ENCODE results near the gene ZMYM5.
A peak's percentile ranks its signal among the peaks of the same experiment; 100 is the strongest.
"Not testable (repeated sequence)": the region's sequence is repeated elsewhere in the genome, so short reads cannot be mapped to it uniquely, and the experiment has no call there.

The ZMYM5 gene

GRCh38 chr13:19863323-19864023 is at the start of gene ZMYM5:
Gene ZMYM5 (minus strand): TSS chr13:19863649. CDS start chr13:19852180, 11,469 bp downstream.
- peak; percentile 80 for TF ChIP-seq POLR2A (IDR thresholded peaks at IDR 0.05; ENCODE audit: low read depth, low read length)
- DNase-seq (ENCODE audit: insufficient read length, low spot score), result peak; percentile 82
- peak; percentile 60 for FAIRE-seq

DNA sequence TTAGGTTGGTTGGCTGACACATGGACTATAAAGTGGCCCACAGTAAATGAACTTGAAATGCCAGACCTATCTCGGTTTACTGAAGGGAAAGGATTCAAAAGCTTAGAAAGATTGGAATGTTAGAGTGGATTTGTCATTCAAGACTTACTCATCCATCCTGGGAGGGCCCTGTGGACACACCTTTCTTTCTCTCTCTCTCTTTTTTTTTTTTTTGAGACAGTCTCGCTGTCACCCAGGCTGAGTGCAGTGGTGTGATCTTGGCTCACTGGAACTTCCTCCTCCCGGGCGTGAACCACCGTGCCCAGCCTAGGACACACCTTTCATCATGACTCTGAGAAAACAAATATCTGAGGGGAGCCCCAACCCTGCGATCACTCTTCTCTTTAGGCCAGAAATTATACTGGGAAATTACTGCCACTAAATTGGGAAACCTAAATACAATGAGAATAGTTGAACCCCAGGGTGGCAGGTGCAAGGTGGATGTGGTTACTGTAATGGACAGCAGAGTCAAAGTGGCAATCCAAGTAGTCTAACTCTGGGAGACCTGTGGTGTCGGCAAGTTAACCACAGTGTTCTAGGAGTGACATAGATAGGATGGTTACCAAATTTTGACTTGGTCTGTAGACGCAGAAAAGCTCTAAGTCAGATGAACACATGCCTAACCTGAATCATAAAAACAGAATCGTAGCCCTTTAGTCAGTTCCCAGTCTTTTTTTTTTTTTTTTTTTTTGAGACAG is 47.1 kb upstream of the ZMYM5 start:
- peak; percentile 33 for DNase-seq (ENCODE audit: insufficient read length, low spot score)
- FAIRE-seq, result no peak
- TF ChIP-seq POLR2A (IDR thresholded peaks at IDR 0.05; ENCODE audit: low read depth, low read length), result no peak

DNA sequence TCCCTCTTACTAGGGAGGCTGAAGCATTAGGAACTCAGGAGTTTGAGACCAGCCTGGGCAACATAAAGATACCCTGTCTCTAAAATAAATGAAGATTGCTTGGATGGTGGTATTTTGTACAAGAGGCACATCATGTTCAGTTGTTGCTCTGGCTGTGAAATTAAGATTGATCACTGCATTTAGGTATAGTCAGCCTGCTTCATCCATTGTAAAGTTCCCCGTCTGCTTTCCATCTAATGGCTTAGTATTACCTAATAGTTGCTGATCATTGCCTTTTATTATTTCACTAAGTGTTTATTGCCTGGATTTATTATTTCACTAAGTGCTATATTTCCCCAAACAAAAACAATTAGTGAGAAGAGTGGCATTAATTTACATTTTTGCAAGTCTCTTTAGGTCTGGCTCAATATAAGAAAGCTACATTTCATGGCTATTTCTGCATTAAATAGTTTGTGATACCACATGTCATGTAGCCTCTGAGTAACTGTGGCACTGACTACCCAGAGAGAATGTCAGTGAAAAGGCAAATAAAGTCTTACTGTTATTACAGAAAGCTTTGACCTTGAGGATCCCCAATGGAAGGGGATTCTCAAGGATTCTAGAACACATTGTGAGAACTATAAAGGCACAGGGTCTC is 45.0 kb upstream of the ZMYM5 start:
- no peak for FAIRE-seq
- TF ChIP-seq POLR2A (IDR thresholded peaks at IDR 0.05; ENCODE audit: low read depth, low read length), result no peak

DNA sequence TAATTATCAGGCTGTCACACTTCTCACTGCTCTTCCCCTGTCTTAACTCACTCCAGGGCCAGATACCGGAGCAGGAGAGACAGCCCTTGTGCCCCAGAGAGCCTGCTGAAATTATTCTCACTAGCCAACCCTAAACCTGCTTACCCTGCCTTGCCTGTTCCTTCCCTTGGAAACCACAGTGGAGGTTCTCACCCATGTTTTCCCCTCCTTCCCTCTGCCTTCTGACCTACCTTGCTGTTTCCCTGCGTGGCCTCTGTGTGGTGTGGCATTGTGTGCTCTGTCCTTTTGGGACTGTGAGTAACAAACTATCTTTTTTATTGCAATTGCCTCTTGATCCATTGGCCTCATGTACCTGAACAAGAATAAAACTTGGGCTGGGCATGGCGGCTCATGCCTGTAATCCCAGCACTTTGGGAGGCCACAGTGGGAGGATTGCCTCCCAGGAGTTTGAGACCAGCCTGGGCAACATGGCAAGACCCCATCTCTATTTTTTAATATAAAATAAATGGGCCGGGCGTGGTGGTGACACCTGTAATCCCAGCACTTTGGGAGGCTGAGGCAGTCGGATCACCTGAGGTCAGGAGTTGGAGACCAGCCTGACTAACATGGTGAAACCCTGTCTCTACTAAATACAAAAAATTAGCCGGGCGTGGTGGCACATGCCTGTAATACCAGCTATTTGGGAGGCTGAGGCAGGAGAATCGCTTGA is 42.2 kb upstream of the ZMYM5 start:
- not testable (repeated sequence) for FAIRE-seq; DNase-seq (ENCODE audit: insufficient read length, low spot score)

More for the DNA sequence above, 45.0 kb upstream of the ZMYM5 start:
- DNase-seq (ENCODE audit: insufficient read length, low spot score), result no peak

DNA sequence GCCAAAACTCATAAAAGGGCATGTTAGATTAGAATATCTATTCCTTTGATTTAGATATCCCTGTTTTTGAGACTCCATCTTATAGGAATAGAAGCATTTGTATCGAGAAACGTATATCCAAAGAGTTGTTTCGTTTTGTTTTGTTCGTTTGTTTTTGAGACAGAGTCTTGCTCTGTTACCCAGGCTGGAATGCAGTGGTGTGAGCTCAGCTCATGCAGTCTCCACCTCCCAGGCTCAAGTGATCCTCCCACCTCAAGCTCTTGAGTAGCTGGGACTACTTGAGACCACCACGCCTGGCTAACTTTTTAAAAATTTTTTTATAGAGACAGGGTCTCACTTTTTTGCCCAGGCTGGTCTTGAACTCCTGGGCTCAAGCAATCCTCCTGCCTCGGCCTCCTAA is 26.6 kb upstream of the ZMYM5 start:
- no peak for TF ChIP-seq POLR2A (IDR thresholded peaks at IDR 0.05; ENCODE audit: low read depth, low read length)
- DNase-seq (ENCODE audit: insufficient read length, low spot score), result no peak
- no peak for FAIRE-seq

DNA sequence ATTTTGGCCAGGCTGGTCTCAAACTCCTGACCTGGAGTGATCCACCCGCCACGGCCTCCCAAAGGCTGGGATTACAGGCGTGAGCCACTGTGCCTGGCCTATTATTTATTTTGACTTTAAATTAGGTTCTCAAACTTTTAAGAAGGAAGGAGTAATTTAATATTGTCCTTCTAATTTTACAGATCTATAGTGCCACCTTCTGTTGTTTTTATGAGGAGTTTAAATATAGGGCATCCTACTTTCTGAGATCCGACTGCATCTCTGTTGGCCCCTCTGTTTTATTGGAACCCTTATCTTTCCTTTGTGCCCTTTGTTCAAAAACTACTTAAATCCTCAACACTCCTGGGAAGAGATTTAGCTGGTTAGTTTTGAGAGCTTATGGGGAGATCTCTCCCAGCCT is 25.4 kb upstream of the ZMYM5 start:
- no peak for FAIRE-seq
- no peak for TF ChIP-seq POLR2A (IDR thresholded peaks at IDR 0.05; ENCODE audit: low read depth, low read length)
- DNase-seq (ENCODE audit: insufficient read length, low spot score), result no peak

DNA sequence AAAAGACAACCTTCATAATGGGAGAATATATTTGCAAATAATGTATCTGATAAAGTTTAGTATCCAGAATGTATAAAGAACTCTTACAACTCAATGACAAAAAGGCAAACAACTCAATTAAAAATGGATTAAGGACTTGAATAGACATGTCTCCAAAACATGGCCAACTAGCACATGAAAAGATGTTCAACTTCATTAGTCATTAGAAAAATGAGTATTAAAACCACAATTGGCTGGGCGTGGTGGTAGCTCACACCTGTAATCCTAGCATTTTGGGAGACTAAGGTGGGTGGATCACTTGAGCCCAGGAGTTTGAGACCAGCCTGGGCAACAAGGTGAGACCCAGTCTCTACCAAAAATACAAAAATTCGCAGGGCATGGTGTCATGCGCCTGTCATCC is 18.8 kb upstream of the ZMYM5 start:
- DNase-seq (ENCODE audit: insufficient read length, low spot score) (no peak), FAIRE-seq (no peak)
- no peak for TF ChIP-seq POLR2A (IDR thresholded peaks at IDR 0.05; ENCODE audit: low read depth, low read length)

GRCh38 chr13:19881641-19882040 is 18.2 kb upstream of the ZMYM5 start:
- no peak for FAIRE-seq

GRCh38 chr13:19864746-19865309 is 1.4 kb upstream of the ZMYM5 start:
- DNase-seq (ENCODE audit: insufficient read length, low spot score), result peak; percentile 28
- 0 out of 2 replicates have a peak, but pooled peaks have one; percentile 2 for TF ChIP-seq POLR2A (IDR thresholded peaks at IDR 0.05; ENCODE audit: low read depth, low read length)
- peak; percentile 20 for FAIRE-seq

More at GRCh38 chr13:19881641-19882040, 18.2 kb upstream of the ZMYM5 start:
- no peak for TF ChIP-seq POLR2A (IDR thresholded peaks at IDR 0.05; ENCODE audit: low read depth, low read length)
- DNase-seq (ENCODE audit: insufficient read length, low spot score), result no peak

GRCh38 chr13:19864024-19864745 is 736 bp upstream of the ZMYM5 start:
- DNase-seq (ENCODE audit: insufficient read length, low spot score) (peak; percentile 26), FAIRE-seq (no peak)
- no peak for TF ChIP-seq POLR2A (IDR thresholded peaks at IDR 0.05; ENCODE audit: low read depth, low read length)

DNA sequence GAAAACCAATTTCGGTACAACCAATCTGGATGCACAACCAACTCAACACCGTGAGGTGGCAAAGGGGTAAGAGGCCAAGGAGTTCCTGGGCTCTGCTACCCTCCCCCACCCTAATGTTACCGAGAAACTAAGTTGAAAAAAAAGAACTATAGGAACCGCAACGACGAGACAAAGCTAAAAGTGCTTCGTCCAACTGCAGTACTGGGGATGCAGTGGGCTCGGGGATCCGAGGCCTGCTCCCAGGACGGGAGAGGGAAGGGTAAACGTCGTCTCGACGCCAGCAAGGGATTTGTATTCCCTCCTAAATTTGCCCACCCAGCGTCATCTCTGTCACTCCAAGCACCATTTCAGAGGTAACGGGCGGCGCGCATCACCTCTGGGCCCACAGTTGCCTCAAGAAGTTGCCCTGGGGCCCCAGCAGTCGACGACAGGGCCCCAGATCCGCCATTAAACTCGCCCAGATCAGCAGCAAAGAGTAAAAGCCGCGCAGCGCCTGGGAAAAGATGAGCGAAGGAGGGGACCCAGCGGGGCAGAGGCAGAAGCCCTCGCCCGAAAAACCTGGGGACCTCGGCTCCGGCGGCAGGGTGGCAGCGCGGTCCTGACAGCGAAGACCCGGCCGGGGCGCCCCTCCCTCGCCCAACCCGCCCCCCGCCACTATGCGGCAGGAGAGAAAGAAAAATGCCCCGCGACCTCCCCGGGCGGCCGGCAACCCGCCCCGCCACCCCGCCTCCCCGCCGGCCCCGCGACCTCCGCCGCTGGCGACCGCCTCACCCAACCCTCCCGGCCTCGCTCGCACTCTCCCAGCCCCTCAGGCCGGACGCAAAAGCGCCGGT is 752 bp downstream of the ZMYM5 start:
- no peak for TF ChIP-seq POLR2A (IDR thresholded peaks at IDR 0.05; ENCODE audit: low read depth, low read length)
- DNase-seq (ENCODE audit: insufficient read length, low spot score) (no peak), FAIRE-seq (no peak)

DNA sequence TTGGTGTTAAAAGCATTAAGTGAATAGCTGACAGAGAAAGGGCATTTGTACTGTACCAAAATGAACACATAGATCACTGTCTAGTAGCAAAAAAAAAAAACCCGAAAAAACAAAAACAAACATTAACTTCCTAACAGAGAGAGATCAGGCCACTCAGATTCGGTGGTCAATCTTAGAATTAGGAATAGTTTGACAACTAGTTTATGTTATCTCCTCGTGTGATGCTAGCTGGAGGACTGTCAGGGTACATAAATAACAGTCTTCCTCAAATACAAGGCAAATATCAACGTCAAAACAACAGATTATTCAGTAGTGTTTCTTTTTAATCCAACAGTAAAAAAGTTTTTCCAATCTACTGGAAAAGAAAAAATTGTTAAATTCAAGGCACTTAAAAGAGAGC is 1.7 kb downstream of the ZMYM5 start:
- no peak for DNase-seq (ENCODE audit: insufficient read length, low spot score)
- TF ChIP-seq POLR2A (IDR thresholded peaks at IDR 0.05; ENCODE audit: low read depth, low read length), result no peak
- no peak for FAIRE-seq
